Muscle layer of colon (tissue), 2 donors: Measurements from ENCODE around the gene B2M.
"Not testable (repeated sequence)": the region's sequence is repeated elsewhere in the genome, so short reads cannot be mapped to it uniquely, and the experiment has no call there.

Experiments used
- H3K27ac ChIP-seq: one replicate; pipeline ENCODE4 v1.7.0; 2013; ENCODE audit warnings: low read depth, mild to moderate bottlenecking, low read length, moderate library complexity
- H3K27me3 ChIP-seq, 2 donors: one replicate each; pipeline ENCODE4 v1.7.0; 2013; ENCODE audit warnings: low read length in 2 of 2, mild to moderate bottlenecking in 2 of 2; ENCODE audit not compliant: insufficient read depth in 2 of 2, control insufficient read depth in 1 of 2
- H3K36me3 ChIP-seq: one replicate; pipeline ENCODE4 v1.7.0; 2013; ENCODE audit warnings: mild to moderate bottlenecking, low read length; ENCODE audit not compliant: insufficient read depth
- H3K4me1 ChIP-seq: one replicate; pipeline ENCODE4 v1.7.0; 2013; ENCODE audit warnings: mild to moderate bottlenecking, low read length; ENCODE audit not compliant: insufficient read depth
- H3K4me3 ChIP-seq, 2 donors: one replicate each; pipeline ENCODE4 v1.7.0; 2013; ENCODE audit warnings: low read length in 2 of 2, low read depth in 1 of 2, mild to moderate bottlenecking in 1 of 2, moderate library complexity in 1 of 2
- H3K9ac ChIP-seq: one replicate; pipeline ENCODE4 v1.7.0; 2013; ENCODE audit warnings: low read length
- H3K9me3 ChIP-seq: one replicate; pipeline ENCODE4 v1.7.0; 2013; ENCODE audit warnings: mild to moderate bottlenecking, low read length
- donor health status: abdominal sarcoma.
- donor health status: Adenocarcinoma of cecum.

B2M gene

GRCh38 chr15:44676676-44677075, 34.6 kb upstream of the B2M start:
- Histone ChIP-seq H3K9me3 (no peaks in the 10 kb centered on the region), H3K4me3 (no peak overlapping the region), H3K27ac (no peak overlapping the region), H3K9ac (no peak overlapping the region), H3K4me1 (no peaks in the 10 kb centered on the region), H3K27me3 (no peaks in the 10 kb centered on the region), H3K36me3 (no peaks in the 10 kb centered on the region)

GRCh38 chr15:44682211-44682610, 29.1 kb upstream of the B2M start:
- no peak overlapping the region for H3K4me3 ChIP-seq
- no peaks in the 10 kb centered on the region for H3K4me1 ChIP-seq
- no peaks in the 10 kb centered on the region for H3K27me3 ChIP-seq
- no peaks in the 10 kb centered on the region for H3K9me3 ChIP-seq
- no peak overlapping the region for H3K9ac ChIP-seq
- no peak overlapping the region for H3K27ac ChIP-seq
- H3K36me3 ChIP-seq, result no peaks in the 10 kb centered on the region

- not testable (repeated sequence) for H3K36me3 ChIP-seq, H3K4me3 ChIP-seq, H3K4me1 ChIP-seq, H3K9ac ChIP-seq, H3K27me3 ChIP-seq, H3K27ac ChIP-seq, H3K9me3 ChIP-seq
Measured at GRCh38 chr15:44682809-44683682, 28.3 kb upstream of the B2M start.

- not testable (repeated sequence) for H3K4me1 ChIP-seq, H3K36me3 ChIP-seq, H3K9me3 ChIP-seq, H3K27me3 ChIP-seq, H3K9ac ChIP-seq, H3K4me3 ChIP-seq, H3K27ac ChIP-seq
Measured at GRCh38 chr15:44689318-44689717, 22.0 kb upstream of the B2M start.

DNA sequence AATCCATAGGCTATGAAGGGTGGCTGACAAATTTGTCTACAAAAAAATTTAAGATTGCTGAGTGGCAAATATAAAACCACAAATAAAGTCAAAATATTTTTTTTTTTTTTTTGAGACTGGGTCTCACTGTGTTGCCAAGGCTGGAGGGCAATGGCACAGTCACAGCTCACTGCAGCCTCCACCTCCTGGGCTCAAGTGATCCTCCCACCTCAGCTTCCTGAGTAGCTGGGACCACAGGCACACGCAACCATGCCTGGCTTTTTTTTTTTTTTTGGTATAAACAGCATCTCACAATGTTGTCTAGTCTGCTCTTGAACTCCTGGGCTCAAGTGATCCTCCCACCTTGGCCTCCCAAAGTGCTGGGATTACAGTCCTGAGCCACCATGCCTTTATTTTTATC, 21.1 kb upstream of the B2M start:
- H3K4me1 ChIP-seq, H3K36me3 ChIP-seq: not testable (repeated sequence)

GRCh38 chr15:44692659-44693058, 18.7 kb upstream of the B2M start:
- Histone ChIP-seq H3K9ac (no peak overlapping the region), H3K27me3 (no peaks in the 10 kb centered on the region), H3K9me3 (no peaks in the 10 kb centered on the region), H3K27ac (no peak overlapping the region), H3K36me3 (no peaks in the 10 kb centered on the region), H3K4me1 (no peaks in the 10 kb centered on the region), H3K4me3 (no peak overlapping the region)

More for the DNA sequence above, 21.1 kb upstream of the B2M start:
- H3K27me3 ChIP-seq, H3K9ac ChIP-seq, H3K27ac ChIP-seq, H3K4me3 ChIP-seq, H3K9me3 ChIP-seq: not testable (repeated sequence)

DNA sequence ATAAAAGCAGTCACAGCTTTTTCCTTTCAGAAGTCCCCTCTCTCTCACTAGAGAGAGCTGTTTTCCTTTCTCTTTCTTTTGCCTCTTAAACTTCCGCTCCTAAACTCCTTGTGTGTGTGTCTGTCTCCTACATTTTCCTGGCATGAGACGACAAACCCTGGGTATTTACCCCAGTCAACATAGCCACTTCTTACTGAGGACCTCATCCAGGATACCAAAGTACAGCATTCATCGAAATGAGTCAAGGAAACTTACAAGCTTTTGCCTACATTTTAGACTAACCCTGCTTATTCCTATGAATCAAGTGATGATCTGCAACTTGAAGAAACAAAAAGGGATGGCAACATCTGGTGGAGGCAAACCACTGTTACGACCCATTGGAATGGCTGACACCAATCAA, 16.9 kb upstream of the B2M start:
- Histone ChIP-seq H3K4me3 (no peak overlapping the region), H3K4me1 (no peaks in the 10 kb centered on the region), H3K27ac (no peak overlapping the region), H3K9me3 (no peaks in the 10 kb centered on the region), H3K27me3 (no peaks in the 10 kb centered on the region), H3K36me3 (no peaks in the 10 kb centered on the region), H3K9ac (no peak overlapping the region)

GRCh38 chr15:44695294-44695693, 16.0 kb upstream of the B2M start:
- Histone ChIP-seq H3K9me3 (no peaks in the 10 kb centered on the region), H3K27me3 (no peaks in the 10 kb centered on the region), H3K27ac (no peak overlapping the region), H3K4me3 (no peak overlapping the region), H3K36me3 (no peaks in the 10 kb centered on the region), H3K9ac (no peak overlapping the region), H3K4me1 (no peaks in the 10 kb centered on the region)

GRCh38 chr15:44697014-44697413, 14.3 kb upstream of the B2M start:
- Histone ChIP-seq H3K27me3 (no peaks in the 10 kb centered on the region), H3K27ac (no peak overlapping the region), H3K4me1 (no peaks in the 10 kb centered on the region), H3K9me3 (no peaks in the 10 kb centered on the region), H3K4me3 (no peak overlapping the region), H3K9ac (no peak overlapping the region), H3K36me3 (no peaks in the 10 kb centered on the region)

DNA sequence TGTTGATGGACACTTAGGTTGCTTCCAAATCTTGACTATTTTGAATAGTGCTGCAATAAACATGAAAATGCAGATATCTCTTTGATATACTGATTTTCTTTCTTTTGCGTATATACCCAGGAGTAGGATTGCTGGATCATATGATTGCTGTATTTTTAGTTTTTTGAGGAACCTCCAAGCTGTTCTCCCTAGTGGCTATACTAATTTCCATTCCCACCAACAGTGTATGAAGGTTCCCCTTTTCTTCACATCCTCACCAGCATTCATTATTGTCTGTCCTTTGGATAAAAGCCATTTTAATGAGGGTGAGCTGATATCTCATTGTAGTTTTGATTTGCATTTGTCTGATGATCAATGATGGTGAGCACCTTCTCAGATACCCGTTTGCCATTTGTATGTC, 12.7 kb upstream of the B2M start:
- Histone ChIP-seq H3K27me3 (no peaks in the 10 kb centered on the region), H3K4me3 (no peak overlapping the region)

DNA sequence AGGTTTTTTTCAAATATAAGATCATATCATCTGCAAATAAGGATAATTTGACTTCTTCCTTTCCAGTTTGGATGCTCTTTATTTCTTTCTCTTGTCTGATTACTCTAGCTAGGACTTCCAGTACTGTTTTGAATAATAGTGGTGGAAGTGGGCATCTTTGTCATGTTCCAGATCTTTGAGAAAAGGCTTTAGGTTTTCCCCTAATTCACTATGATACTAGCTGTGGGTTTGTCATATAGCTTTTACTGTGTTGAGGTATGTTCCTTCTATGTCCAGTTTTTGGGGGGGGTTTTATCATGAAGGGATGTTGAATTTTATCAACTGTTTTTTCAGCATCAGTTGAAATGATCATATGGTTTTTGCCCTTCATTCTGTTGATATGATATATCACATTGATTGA, 10.6 kb upstream of the B2M start:
- H3K4me3 ChIP-seq, H3K4me1 ChIP-seq, H3K27ac ChIP-seq, H3K36me3 ChIP-seq, H3K9ac ChIP-seq, H3K27me3 ChIP-seq, H3K9me3 ChIP-seq: not testable (repeated sequence)

More for the DNA sequence above, 12.7 kb upstream of the B2M start:
- no peak overlapping the region for H3K9ac ChIP-seq
- no peak overlapping the region for H3K27ac ChIP-seq
- no peaks in the 10 kb centered on the region for H3K9me3 ChIP-seq
- H3K4me1 ChIP-seq, result no peaks in the 10 kb centered on the region
- H3K36me3 ChIP-seq, result no peaks in the 10 kb centered on the region

DNA sequence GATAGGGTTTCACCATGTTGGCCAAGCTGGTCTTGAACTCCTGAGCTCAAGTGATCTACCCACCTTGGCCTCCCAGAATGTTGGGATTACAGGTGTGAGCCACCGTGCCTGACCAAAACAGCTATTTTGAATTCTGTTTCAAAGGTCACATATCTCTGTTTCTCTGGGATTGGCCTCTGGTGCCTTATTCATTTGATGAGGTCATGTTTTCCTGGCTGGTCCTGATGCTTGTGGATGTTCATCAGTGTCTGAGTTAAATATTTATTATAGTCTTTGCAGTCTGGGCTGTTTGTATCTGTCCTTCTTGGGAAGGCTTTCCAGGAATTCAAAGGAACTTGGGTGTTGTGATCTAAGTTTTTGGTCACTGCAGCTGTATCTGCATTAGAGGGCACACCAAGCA, 5.3 kb upstream of the B2M start:
- Histone ChIP-seq H3K36me3 (no peaks in the 10 kb centered on the region), H3K9me3 (no peaks in the 10 kb centered on the region), H3K4me1 (peaks cover 4% of the 10 kb centered on the region), H3K9ac (no peak overlapping the region), H3K4me3 (no peak overlapping the region), H3K27me3 (no peaks in the 10 kb centered on the region), H3K27ac (no peak overlapping the region)
